Caco-2 (cell line): ENCODE measurements around the gene SACS. TPM values are rescaled to one million over a fixed set of nuclear protein-coding genes. Genes with fewer than 3 reads are reported as not detected.

Source experiments
- BruUV-seq: library from RNA; stranded (reverse); fragments of 400-500 nt; replicated peaks from 2 replicates; lab custom pipeline; 2021; lab: Mats Ljungman, UMichigan
- CTCF ChIA-PET: fragments of 300-600 bp; sonication (Branson Sonifier 250); formaldehyde crosslinking; loops from one replicate; lab custom pipeline; 2022; ENCODE audit warnings: antibody characterized with exemption; lab: Charles Lee
- POLR2A ChIA-PET: fragments of 300-600 bp; sonication (Branson Sonifier 250); formaldehyde crosslinking; loops from one replicate; lab custom pipeline; 2022; ENCODE audit warnings: antibody characterized with exemption; lab: Charles Lee
- DNase-seq, 2 experiments: peaks; one replicate each; pipeline versions ENCODE4 v3.0.0 to v3.0.0-alpha.2; 2020 to 2022
- H3K27me3 ChIP-seq: replicated peaks from 2 replicates; pipeline ENCODE4 v1.6.0; 2011; ENCODE audit warnings: low read length; ENCODE audit not compliant: control insufficient read depth, insufficient read depth
- H3K36me3 ChIP-seq: 2 replicates; pipeline ENCODE4 v1.5.1; 2011; ENCODE audit warnings: low read length; ENCODE audit not compliant: control insufficient read depth, insufficient read depth
- H3K4me1 ChIP-seq: fragments of 250-450 bp; sonication (Bioruptor Pico); 2 replicates; pipeline ENCODE4 v1.5.1; 2020; ENCODE audit warnings: mild to moderate bottlenecking
- H3K4me3 ChIP-seq: 2 replicates; pipeline ENCODE4 v1.5.1; 2011; ENCODE audit warnings: low read depth, mild to moderate bottlenecking, control low read depth, low read length
- H3K9me3 ChIP-seq: fragments of 250-450 bp; sonication (Bioruptor Pico); 2 replicates; pipeline ENCODE4 v1.5.1; 2020; ENCODE audit warnings: mild to moderate bottlenecking, moderate library complexity
- H3K27ac Mint-ChIP-seq: one replicate; pipeline ENCODE4 v1.8.0; 2022; ENCODE audit warnings: mixed read lengths; ENCODE audit not compliant: unreplicated experiment
- H3K27me3 Mint-ChIP-seq: one replicate; pipeline ENCODE4 v1.8.0; 2022; ENCODE audit warnings: mixed read lengths; ENCODE audit not compliant: insufficient read depth, unreplicated experiment
- H3K36me3 Mint-ChIP-seq: one replicate; pipeline ENCODE4 v1.8.0; 2022; ENCODE audit warnings: mild to moderate bottlenecking, mixed read lengths; ENCODE audit not compliant: insufficient read depth, unreplicated experiment
- H3K4me1 Mint-ChIP-seq: one replicate; pipeline ENCODE4 v1.8.0; 2022; ENCODE audit warnings: low read depth, mixed read lengths; ENCODE audit not compliant: unreplicated experiment
- H3K4me3 Mint-ChIP-seq: one replicate; pipeline ENCODE4 v1.8.0; 2022; ENCODE audit warnings: mild to moderate bottlenecking, moderate library complexity, mixed read lengths; ENCODE audit not compliant: unreplicated experiment
- H3K9me3 Mint-ChIP-seq: one replicate; pipeline ENCODE4 v1.8.0; 2022; ENCODE audit warnings: mixed read lengths; ENCODE audit not compliant: unreplicated experiment
- CTCF ChIP-seq, 2 experiments: fragments of 200-600 bp in 1 of 2; IDR thresholded peaks; 1 replicate in 1 of 2; 2 replicates in 1 of 2; pipeline versions ENCODE4 v1.5.1 to v1.8.0; 2011 to 2022; ENCODE audit warnings: antibody characterized with exemption in 1 of 2, control low read depth in 1 of 2, inconsistent platforms in 1 of 2, low read depth in 1 of 2, low read length in 1 of 2, mild to moderate bottlenecking in 1 of 2, moderate library complexity in 1 of 2; ENCODE audit not compliant: insufficient read depth in 1 of 2, severe bottlenecking in 1 of 2, unreplicated experiment in 1 of 2
- intact Hi-C: fragments of 100-400 bp; cut with micrococcal nuclease; formaldehyde crosslinking; loops from one replicate; pipeline ENCODE4 v1.10.0; 2022; ENCODE audit not compliant: unreplicated experiment
- total RNA-seq: library from RNA; stranded (reverse); gene quantifications from 2 replicates; pipeline ENCODE4 v1.2.3, GENCODE V29; 2022

The SACS gene
- total RNA-seq, 1 experiment from 2014 or later = 4.5 TPM

DNA sequence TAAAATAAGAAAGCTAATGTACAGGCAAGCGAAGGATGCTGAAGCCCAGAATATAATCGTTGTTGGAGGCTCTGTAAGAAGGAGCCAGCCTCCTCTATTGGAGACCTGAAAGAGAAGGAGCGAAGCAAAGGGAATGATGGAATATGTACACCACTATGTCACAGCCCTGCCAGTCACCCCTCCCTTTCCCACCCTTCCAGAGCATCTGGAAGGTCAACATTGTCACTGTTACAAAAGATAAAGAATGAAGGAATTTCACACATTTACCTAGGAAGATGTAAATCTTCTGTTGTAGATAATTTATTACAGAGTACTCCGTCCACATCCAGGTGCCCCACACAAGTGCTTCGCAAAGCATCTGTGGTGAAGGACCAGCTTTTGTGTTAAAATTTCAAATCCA lies 39.7 kb upstream of the SACS start:
- Mint-ChIP-seq H3K27ac (no peak overlapping the region), H3K9me3 (no peaks in the 10 kb centered on the region), H3K27me3 (no peaks in the 10 kb centered on the region), H3K4me1 (peaks cover 22% of the 10 kb centered on the region), H3K4me3 (no peak overlapping the region), H3K36me3 (no peaks in the 10 kb centered on the region)
- intact Hi-C loops = no loop called here
- peak; percentile 39 to 49 for DNase-seq
- BruUV-seq = no TSS peak
- Histone ChIP-seq H3K27me3 (no peaks in the 10 kb centered on the region), H3K36me3 (no peaks in the 10 kb centered on the region), H3K4me3 (no peak overlapping the region), H3K9me3 (no peaks in the 10 kb centered on the region), H3K4me1 (peaks cover 23% of the 10 kb centered on the region)
- POLR2A ChIA-PET = no interaction called here
- no peak for TF ChIP-seq CTCF (IDR thresholded peaks at IDR 0.05; ENCODE audit: insufficient read depth in 1 of 2, low read depth in 1 of 2, low read length in 1 of 2, severe bottlenecking in 1 of 2, unreplicated experiment in 1 of 2)
- CTCF ChIA-PET = no interaction called here

DNA sequence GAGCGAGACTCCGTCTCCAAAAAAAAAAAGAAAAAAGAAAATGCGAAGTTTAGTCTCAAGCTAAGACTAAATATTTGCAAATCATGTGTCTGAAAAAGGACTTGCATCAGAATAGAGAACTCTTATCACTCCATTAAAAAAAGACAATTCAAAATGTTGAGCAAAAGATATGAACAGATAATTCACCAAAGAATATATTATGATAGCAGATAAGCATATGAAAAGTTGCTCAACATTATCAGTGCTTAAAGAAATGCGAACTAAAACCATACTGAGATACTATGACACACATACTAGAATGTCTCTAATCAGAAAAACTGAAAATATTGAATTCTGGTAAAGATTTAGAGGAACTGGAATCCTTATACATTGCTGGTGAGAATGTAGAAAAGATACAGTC lies 38.7 kb upstream of the SACS start:
- no peak for TF ChIP-seq CTCF (IDR thresholded peaks at IDR 0.05; ENCODE audit: insufficient read depth in 1 of 2, low read depth in 1 of 2, low read length in 1 of 2, severe bottlenecking in 1 of 2, unreplicated experiment in 1 of 2)
- POLR2A ChIA-PET = no interaction called here
- Mint-ChIP-seq H3K4me3 (no peak overlapping the region), H3K9me3 (no peaks in the 10 kb centered on the region), H3K4me1 (peaks cover 17% of the 10 kb centered on the region), H3K36me3 (peaks cover under 1% of the 10 kb centered on the region), H3K27ac (no peak overlapping the region), H3K27me3 (no peaks in the 10 kb centered on the region)
- H3K36me3 ChIP-seq = no peaks in the 10 kb centered on the region
- peaks cover 18% of the 10 kb centered on the region for H3K4me1 ChIP-seq
- CTCF ChIA-PET = no interaction called here
- BruUV-seq = no TSS peak
- no peak for DNase-seq
- no peaks in the 10 kb centered on the region for H3K9me3 ChIP-seq
- intact Hi-C loops = no loop called here
- H3K27me3 ChIP-seq = no peaks in the 10 kb centered on the region
- no peak overlapping the region for H3K4me3 ChIP-seq

GRCh38 chr13:23470790-23471614 lies 37.5 kb upstream of the SACS start:
- POLR2A ChIA-PET = no interaction called here
- H3K36me3 ChIP-seq = no peaks in the 10 kb centered on the region
- DNase-seq = no peak
- peak overlapping the region; percentile 45 for H3K27ac Mint-ChIP-seq
- TF ChIP-seq CTCF (IDR thresholded peaks at IDR 0.05; ENCODE audit: insufficient read depth in 1 of 2, low read depth in 1 of 2, low read length in 1 of 2, severe bottlenecking in 1 of 2, unreplicated experiment in 1 of 2) = no peak
- H3K9me3 ChIP-seq = no peaks in the 10 kb centered on the region
- BruUV-seq = no TSS peak
- CTCF ChIA-PET = interaction anchor here (0.9 kb wide), 1 partner anchor 402 kb away, joined by 3 read pairs; no protein-coding TSS in a partner anchor
- peaks cover 22% of the 10 kb centered on the region for H3K4me1 Mint-ChIP-seq
- no peak overlapping the region for H3K4me3 ChIP-seq
- no peak overlapping the region for H3K4me3 Mint-ChIP-seq
- H3K36me3 Mint-ChIP-seq = peaks cover 9% of the 10 kb centered on the region
- H3K27me3 ChIP-seq = no peaks in the 10 kb centered on the region
- H3K9me3 Mint-ChIP-seq = no peaks in the 10 kb centered on the region
- peaks cover 22% of the 10 kb centered on the region for H3K4me1 ChIP-seq
- intact Hi-C loops = no loop called here
- no peaks in the 10 kb centered on the region for H3K27me3 Mint-ChIP-seq
